ENCODE measurements around the gene CHIC2. TPM values are rescaled to one million over a fixed set of nuclear protein-coding genes. Genes with fewer than 3 reads are reported as not detected.

CHIC2 gene
- total RNA-seq, 1 experiment from 2014 or later = 10.8 TPM

DNA sequence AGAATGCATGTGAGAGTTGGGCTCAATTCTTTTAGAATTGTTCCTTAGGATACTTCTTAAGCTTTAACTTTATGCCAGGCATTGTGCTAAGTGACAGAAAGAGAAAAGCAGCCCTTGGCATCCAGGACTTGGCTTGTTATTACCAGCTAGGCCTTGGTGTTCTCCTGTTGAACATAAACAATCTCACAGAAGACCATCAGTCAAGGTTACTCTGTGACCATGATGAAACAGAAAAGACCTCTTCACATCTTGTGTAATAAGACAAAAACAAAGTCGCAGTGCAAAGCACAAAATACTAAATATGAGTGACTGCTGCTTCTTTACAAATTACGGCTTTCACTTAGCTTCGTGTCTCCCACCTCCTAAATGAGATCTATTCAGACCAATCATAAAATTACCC, 71.6 kb downstream of the CHIC2 start:
- Histone ChIP-seq H3K4me2 (ENCODE audit: low read length) (no peak overlapping the region), H4K20me1 (ENCODE audit: insufficient read depth) (no peaks in the 10 kb centered on the region), H3K36me3 (ENCODE audit: control insufficient read depth in 1 of 2, insufficient read depth in 2 of 2, low read length in 2 of 2) (no peaks in the 10 kb centered on the region), H3K9me3 (ENCODE audit: control insufficient read depth in 1 of 2, insufficient read depth in 1 of 2, low read depth in 1 of 2, low read length in 2 of 2) (no peaks in the 10 kb centered on the region), H3K4me3 (replicated peaks in 1 of 2; ENCODE audit: low read depth in 1 of 2, low read length in 2 of 2) (no peak overlapping the region), H3K79me2 (ENCODE audit: insufficient read depth, low read length) (no peaks in the 10 kb centered on the region), H3K9me2 (ENCODE audit: insufficient read depth) (no peaks in the 10 kb centered on the region), H2AFZ (ENCODE audit: low read depth, low read length, poor library complexity, severe bottlenecking) (no peak overlapping the region), H3K27me3 (ENCODE audit: insufficient read depth, low read length) (no peaks in the 10 kb centered on the region), H3K27ac (ENCODE audit: low read depth, low read length) (no peak overlapping the region), H3K9ac (ENCODE audit: low read length) (no peak overlapping the region), H3K4me1 (ENCODE audit: control insufficient read depth in 1 of 2, insufficient read depth in 2 of 2, low read length in 2 of 2) (peaks cover 0 to 6% of the 10 kb centered on the region in 2 experiments; a peak in 1 of 4 replicates)
- TF ChIP-seq YY1 (IDR thresholded peaks at IDR 0.05; ENCODE audit: extremely low read depth, insufficient replicate concordance, low read depth, low read length) (no peak), EGR1 (IDR thresholded peaks at IDR 0.05; ENCODE audit: low read depth) (no peak), ELF1 (IDR thresholded peaks at IDR 0.05; ENCODE audit: borderline replicate concordance, low read depth) (no peak), SIN3A (IDR thresholded peaks at IDR 0.05; ENCODE audit: low read depth) (no peak), SP1 (IDR thresholded peaks at IDR 0.05; ENCODE audit: low read depth) (no peak), CBX3 (IDR thresholded peaks at IDR 0.05; ENCODE audit: low read depth) (no peak), ATF3 (IDR thresholded peaks at IDR 0.05) (no peak), SRF (IDR thresholded peaks at IDR 0.05; ENCODE audit: low read depth) (no peak), ZFX (IDR thresholded peaks at IDR 0.05) (no peak), REST (IDR thresholded peaks at IDR 0.05; ENCODE audit: low read depth) (no peak)
- TF ChIP-seq, protein P1, sequence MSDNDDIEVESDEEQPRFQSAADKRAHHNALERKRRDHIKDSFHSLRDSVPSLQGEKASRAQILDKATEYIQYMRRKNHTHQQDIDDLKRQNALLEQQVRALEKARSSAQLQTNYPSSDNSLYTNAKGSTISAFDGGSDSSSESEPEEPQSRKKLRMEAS (IDR thresholded peaks at IDR 0.05) = no peak
- TF ChIP-seq, protein P2, sequence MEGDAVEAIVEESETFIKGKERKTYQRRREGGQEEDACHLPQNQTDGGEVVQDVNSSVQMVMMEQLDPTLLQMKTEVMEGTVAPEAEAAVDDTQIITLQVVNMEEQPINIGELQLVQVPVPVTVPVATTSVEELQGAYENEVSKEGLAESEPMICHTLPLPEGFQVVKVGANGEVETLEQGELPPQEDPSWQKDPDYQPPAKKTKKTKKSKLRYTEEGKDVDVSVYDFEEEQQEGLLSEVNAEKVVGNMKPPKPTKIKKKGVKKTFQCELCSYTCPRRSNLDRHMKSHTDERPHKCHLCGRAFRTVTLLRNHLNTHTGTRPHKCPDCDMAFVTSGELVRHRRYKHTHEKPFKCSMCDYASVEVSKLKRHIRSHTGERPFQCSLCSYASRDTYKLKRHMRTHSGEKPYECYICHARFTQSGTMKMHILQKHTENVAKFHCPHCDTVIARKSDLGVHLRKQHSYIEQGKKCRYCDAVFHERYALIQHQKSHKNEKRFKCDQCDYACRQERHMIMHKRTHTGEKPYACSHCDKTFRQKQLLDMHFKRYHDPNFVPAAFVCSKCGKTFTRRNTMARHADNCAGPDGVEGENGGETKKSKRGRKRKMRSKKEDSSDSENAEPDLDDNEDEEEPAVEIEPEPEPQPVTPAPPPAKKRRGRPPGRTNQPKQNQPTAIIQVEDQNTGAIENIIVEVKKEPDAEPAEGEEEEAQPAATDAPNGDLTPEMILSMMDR (IDR thresholded peaks at IDR 0.05 in 2 of 3, conservative IDR thresholded peaks at IDR 0.05 in 1 of 3; ENCODE audit: borderline replicate concordance in 1 of 3, insufficient read depth in 1 of 3, low read depth in 2 of 3, low read length in 2 of 3) = no peak
- POLR2A ChIA-PET = no interaction called here
- CTCF ChIA-PET = no interaction called here
- ATAC-seq (no peak), DNase-seq (ENCODE audit: low read depth, low spot score) (no peak)
- RAD21 ChIA-PET (ENCODE audit: low non-redundant PET in 1 of 2, low total read pairs in 2 of 2, uncharacterized antibody in 2 of 2, unreplicated experiment in 2 of 2) = no interaction called here
- intact Hi-C loops (cut with micrococcal nuclease) = no loop called here
- no TSS peak for BruUV-seq (replicated peaks)
